ENCODE data around the gene FAM72B.
"Not testable (repeated sequence)": the region's sequence is repeated elsewhere in the genome, so short reads cannot be mapped to it uniquely, and the experiment has no call there.

Gene FAM72B

GRCh38 chr1:121184290-121185127, at the start of gene FAM72B, which contains the start of gene SRGAP2C:
FAM72B (minus strand) TSS chr1:121184340; CDS start chr1:121183489, 851 bp downstream.
SRGAP2C (plus strand) TSS chr1:121184975; CDS start chr1:121187447, 2,472 bp downstream.
- peak; percentile 71 to 81 for DNase-seq (ENCODE audit: low read depth in 2 of 2)

- DNase-seq (ENCODE audit: low read depth in 2 of 2), result not testable (repeated sequence)
These were observed 48.4 kb upstream of the FAM72B start for GRCh38 chr1:121232445-121233125.

GRCh38 chr1:121230636-121231035, 46.5 kb upstream of the FAM72B start:
- not testable (repeated sequence) for DNase-seq (ENCODE audit: low read depth in 2 of 2)

GRCh38 chr1:121227544-121228330, 43.6 kb upstream of the FAM72B start:
- not testable (repeated sequence) for DNase-seq (ENCODE audit: low read depth in 2 of 2)

GRCh38 chr1:121226925-121227324, 42.8 kb upstream of the FAM72B start:
- not testable (repeated sequence) for DNase-seq (ENCODE audit: low read depth in 2 of 2)

GRCh38 chr1:121226295-121226904, 42.3 kb upstream of the FAM72B start:
- DNase-seq (ENCODE audit: low read depth in 2 of 2), result not testable (repeated sequence)

GRCh38 chr1:121224714-121225113, 40.6 kb upstream of the FAM72B start:
- DNase-seq (ENCODE audit: low read depth in 2 of 2), result not testable (repeated sequence)

- not testable (repeated sequence) for DNase-seq (ENCODE audit: low read depth in 2 of 2)
These were observed 37.6 kb upstream of the FAM72B start for GRCh38 chr1:121221770-121222169.

GRCh38 chr1:121216676-121217075, 32.5 kb upstream of the FAM72B start:
- not testable (repeated sequence) for DNase-seq (ENCODE audit: low read depth in 2 of 2)

GRCh38 chr1:121215699-121216417, 31.7 kb upstream of the FAM72B start:
- not testable (repeated sequence) for DNase-seq (ENCODE audit: low read depth in 2 of 2)

- DNase-seq (ENCODE audit: low read depth in 2 of 2), result not testable (repeated sequence)
These were observed 30.5 kb upstream of the FAM72B start for GRCh38 chr1:121214544-121215156.

- not testable (repeated sequence) for DNase-seq (ENCODE audit: low read depth in 2 of 2)
These were observed 29.4 kb upstream of the FAM72B start for GRCh38 chr1:121213491-121213890.

GRCh38 chr1:121210778-121211177, 26.6 kb upstream of the FAM72B start:
- not testable (repeated sequence) for DNase-seq (ENCODE audit: low read depth in 2 of 2)

GRCh38 chr1:121208375-121208774, 24.2 kb upstream of the FAM72B start:
- DNase-seq (ENCODE audit: low read depth in 2 of 2), result not testable (repeated sequence)

GRCh38 chr1:121207328-121207727, 23.2 kb upstream of the FAM72B start:
- DNase-seq (ENCODE audit: low read depth in 2 of 2), result not testable (repeated sequence)

GRCh38 chr1:121205786-121206711, 21.9 kb upstream of the FAM72B start:
- not testable (repeated sequence) for DNase-seq (ENCODE audit: low read depth in 2 of 2)

GRCh38 chr1:121202986-121203385, 18.8 kb upstream of the FAM72B start:
- DNase-seq (ENCODE audit: low read depth in 2 of 2), result not testable (repeated sequence)

GRCh38 chr1:121200985-121201981, 17.1 kb upstream of the FAM72B start:
- not testable (repeated sequence) for DNase-seq (ENCODE audit: low read depth in 2 of 2)
